Vagina (tissue), 2 donors: ENCODE data around the gene ACSL5. TPM values are rescaled to one million over a fixed set of nuclear protein-coding genes. Genes with fewer than 3 reads are reported as not detected.

Experiments
- DNase-seq, 2 donors: peaks; one replicate each; pipeline ENCODE4 v3.0.0-alpha.2; 2017; ENCODE audit errors: extremely low spot score in 2 of 2
- H3K27ac ChIP-seq: fragments of 200-600 bp; sonication (generic); one replicate; pipeline ENCODE4 v1.5.1; 2019
- H3K27me3 ChIP-seq: fragments of 200-600 bp; sonication (generic); one replicate; pipeline ENCODE4 v1.5.1; 2019
- H3K36me3 ChIP-seq, 2 donors: fragments of 200-600 bp; sonication (generic); one replicate each; pipeline ENCODE4 v1.5.1; 2017 to 2019
- H3K4me1 ChIP-seq: fragments of 200-600 bp; sonication (generic); one replicate; pipeline ENCODE4 v1.5.1; 2019
- H3K4me3 ChIP-seq, 2 donors: fragments of 200-600 bp; sonication (generic); 1 replicate in 1 of 2; 2 replicates in 1 of 2; pipeline ENCODE4 v1.5.1; 2016 to 2019
- H3K9me3 ChIP-seq: fragments of 200-600 bp; sonication (generic); one replicate; pipeline ENCODE4 v1.5.1; 2019
- POLR2A ChIP-seq, 2 donors: fragments of 450-650 bp; IDR thresholded peaks; one replicate each; pipeline ENCODE4 v1.6.1; 2017; ENCODE audit warnings: antibody characterized with exemption in 2 of 2, mild to moderate bottlenecking in 2 of 2, moderate library complexity in 2 of 2
- POLR2AphosphoS5 ChIP-seq, 2 donors: sonication (generic); formaldehyde crosslinking; IDR thresholded peaks; one replicate each; pipeline ENCODE4 v1.9.0; 2017; ENCODE audit warnings: antibody characterized with exemption in 2 of 2, mild to moderate bottlenecking in 2 of 2, low read depth in 1 of 2; ENCODE audit not compliant: insufficient read depth in 1 of 2
- intact Hi-C: fragments of 100-400 bp; cut with DNase I; formaldehyde crosslinking; loops from one replicate; pipeline ENCODE4 v1.15.1; 2023
- total RNA-seq: library from RNA; depleted of rRNA; stranded (reverse); fragments of >200 nt; gene quantifications from one replicate; pipeline ENCODE4 v1.2.3, GENCODE V29; 2016
- TF ChIP-seq, protein P1 (sequence below), 3 experiments: fragments of 450-650 bp in 2 of 3; fragments of 200-600 bp in 1 of 3; sonication (generic) in 1 of 3; IDR thresholded peaks; one replicate each; pipeline ENCODE4 v1.5.1; 2017 to 2019; ENCODE audit warnings: antibody characterized with exemption in 3 of 3, mild to moderate bottlenecking in 2 of 3, moderate library complexity in 2 of 3

The ACSL5 gene
- total RNA-seq, 1 donor from 2014 or later = 8.3 TPM

DNA sequence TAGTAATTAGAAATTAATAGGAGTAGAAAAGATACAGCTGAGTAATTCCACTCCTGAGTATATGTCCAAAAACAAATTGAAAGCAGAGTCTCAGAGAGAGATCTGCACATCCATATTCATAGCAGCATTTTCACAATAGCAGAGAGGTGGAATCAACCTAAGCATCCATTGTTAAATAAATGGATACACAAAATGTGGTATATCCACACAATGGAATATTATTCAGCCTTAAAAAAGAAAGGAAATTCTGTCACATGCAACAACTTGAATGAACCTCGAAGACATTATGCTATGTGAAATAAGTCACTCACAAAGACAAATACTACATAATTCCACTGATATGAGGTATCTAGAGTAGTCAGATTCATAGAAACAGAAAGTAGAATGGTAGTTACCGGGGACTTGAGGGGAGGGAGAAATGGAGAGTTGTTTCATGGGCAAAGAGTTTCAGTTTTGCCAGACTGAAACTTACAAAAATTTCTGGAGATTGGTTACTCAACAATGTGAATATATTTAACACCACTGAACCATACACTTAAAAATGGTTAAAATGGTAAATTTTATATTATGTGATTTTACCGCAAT is 91.5 kb downstream of the ACSL5 start:
- Histone ChIP-seq H3K4me1 (no peaks in the 10 kb centered on the region), H3K27ac (no peak overlapping the region), H3K36me3 (peaks cover 0 to 27% of the 10 kb centered on the region in 2 donors), H3K4me3 (no peak overlapping the region), H3K9me3 (no peaks in the 10 kb centered on the region), H3K27me3 (no peaks in the 10 kb centered on the region)
- no peak for DNase-seq
- TF ChIP-seq, protein P1, sequence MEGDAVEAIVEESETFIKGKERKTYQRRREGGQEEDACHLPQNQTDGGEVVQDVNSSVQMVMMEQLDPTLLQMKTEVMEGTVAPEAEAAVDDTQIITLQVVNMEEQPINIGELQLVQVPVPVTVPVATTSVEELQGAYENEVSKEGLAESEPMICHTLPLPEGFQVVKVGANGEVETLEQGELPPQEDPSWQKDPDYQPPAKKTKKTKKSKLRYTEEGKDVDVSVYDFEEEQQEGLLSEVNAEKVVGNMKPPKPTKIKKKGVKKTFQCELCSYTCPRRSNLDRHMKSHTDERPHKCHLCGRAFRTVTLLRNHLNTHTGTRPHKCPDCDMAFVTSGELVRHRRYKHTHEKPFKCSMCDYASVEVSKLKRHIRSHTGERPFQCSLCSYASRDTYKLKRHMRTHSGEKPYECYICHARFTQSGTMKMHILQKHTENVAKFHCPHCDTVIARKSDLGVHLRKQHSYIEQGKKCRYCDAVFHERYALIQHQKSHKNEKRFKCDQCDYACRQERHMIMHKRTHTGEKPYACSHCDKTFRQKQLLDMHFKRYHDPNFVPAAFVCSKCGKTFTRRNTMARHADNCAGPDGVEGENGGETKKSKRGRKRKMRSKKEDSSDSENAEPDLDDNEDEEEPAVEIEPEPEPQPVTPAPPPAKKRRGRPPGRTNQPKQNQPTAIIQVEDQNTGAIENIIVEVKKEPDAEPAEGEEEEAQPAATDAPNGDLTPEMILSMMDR (IDR thresholded peaks at IDR 0.05) = no peak
- TF ChIP-seq POLR2A (IDR thresholded peaks at IDR 0.05) (no peak), POLR2AphosphoS5 (IDR thresholded peaks at IDR 0.05; ENCODE audit: insufficient read depth in 1 of 2, low read depth in 1 of 2) (no peak)
- intact Hi-C loops = no loop called here

DNA sequence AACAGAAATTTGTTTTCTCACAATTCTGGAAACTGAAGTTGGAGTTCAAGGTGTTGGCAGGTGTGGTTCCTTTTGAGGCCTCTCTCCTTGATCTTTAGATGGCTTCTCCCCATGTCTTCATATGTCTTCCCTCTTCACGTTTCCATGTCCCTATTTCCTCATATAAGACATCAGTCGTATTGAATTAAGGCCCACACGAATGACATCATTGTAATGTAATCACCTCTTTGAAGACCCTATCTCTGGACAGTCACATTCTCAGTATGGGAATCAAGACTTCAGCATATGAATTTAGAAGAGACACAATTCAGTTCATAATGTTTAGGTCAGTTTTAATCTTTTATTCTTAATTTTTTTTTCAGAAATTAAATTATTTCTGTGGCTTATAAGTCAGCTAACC is 92.9 kb downstream of the ACSL5 start:
- Histone ChIP-seq H3K27me3 (no peaks in the 10 kb centered on the region), H3K4me1 (no peaks in the 10 kb centered on the region), H3K27ac (no peak overlapping the region), H3K4me3 (no peak overlapping the region), H3K36me3 (peaks cover 0 to 27% of the 10 kb centered on the region in 2 donors), H3K9me3 (no peaks in the 10 kb centered on the region)
- no peak for DNase-seq
- TF ChIP-seq, protein P1 (IDR thresholded peaks at IDR 0.05) = no peak
- no peak for TF ChIP-seq POLR2AphosphoS5 (IDR thresholded peaks at IDR 0.05; ENCODE audit: insufficient read depth in 1 of 2, low read depth in 1 of 2)
- TF ChIP-seq POLR2A (IDR thresholded peaks at IDR 0.05) = no peak
- intact Hi-C loops = no loop called here

DNA sequence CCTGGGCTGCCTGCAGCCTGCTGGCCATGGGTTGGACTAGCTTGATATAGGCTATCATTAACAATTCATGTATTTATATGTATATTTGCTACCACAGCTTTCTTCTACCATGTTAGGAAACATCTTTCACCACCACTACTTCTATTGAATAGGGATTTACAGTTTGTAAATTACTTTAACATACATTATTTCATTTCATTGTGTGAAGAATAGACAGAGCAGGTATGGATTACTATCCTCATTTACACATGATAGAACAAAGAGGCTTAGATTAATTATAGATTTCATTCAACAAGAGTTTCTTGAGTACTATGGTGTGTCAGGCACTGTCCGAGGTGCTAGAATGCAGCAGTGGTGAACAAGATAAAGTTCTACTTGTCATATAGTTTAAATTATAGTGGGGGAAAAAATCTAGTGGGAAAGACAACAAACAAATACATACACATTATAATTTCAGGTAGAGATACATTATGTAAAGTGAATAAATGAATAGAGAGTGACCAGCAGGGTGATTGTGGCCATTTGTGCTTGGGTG is 93.7 kb downstream of the ACSL5 start:
- Histone ChIP-seq H3K27ac (no peak overlapping the region), H3K27me3 (no peaks in the 10 kb centered on the region), H3K4me3 (no peak overlapping the region), H3K4me1 (no peaks in the 10 kb centered on the region), H3K9me3 (no peaks in the 10 kb centered on the region), H3K36me3 (peaks cover 0 to 27% of the 10 kb centered on the region in 2 donors)
- no peak for DNase-seq
- TF ChIP-seq POLR2AphosphoS5 (IDR thresholded peaks at IDR 0.05; ENCODE audit: insufficient read depth in 1 of 2, low read depth in 1 of 2) = no peak
- TF ChIP-seq, protein P1 (IDR thresholded peaks at IDR 0.05) = no peak
- TF ChIP-seq POLR2A (IDR thresholded peaks at IDR 0.05) = no peak
- intact Hi-C loops = no loop called here

DNA sequence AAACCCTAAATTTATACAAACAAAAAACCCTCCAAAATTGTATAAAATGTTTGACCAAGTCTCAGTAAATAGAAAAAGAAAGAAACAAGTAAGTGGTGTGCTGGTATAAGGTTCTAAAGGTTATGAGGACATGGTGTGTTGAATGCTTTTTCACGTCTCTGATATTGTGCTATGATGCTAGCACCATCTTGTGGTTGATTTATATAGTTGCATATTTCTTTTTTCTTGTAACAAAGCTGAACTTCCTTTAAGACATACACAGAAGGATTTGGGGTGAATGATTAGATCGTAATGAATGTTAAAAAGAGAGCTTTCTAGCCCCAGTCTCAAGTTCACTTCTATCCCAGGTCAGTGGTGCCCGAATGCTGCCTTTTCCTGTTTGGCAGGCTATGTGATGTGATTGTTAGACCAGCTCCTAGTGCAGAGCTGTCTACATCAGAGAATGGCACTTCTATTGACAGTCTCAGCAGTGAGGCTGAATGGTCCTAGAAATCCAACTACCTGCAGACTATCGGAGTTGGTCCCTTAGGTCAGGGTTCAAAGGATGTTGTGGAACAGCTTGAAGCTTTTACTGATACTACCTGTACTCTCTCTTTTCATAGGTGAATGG is 98.1 kb downstream of the ACSL5 start:
- no peaks in the 10 kb centered on the region for H3K4me1 ChIP-seq
- intact Hi-C loops = no loop called here
- DNase-seq = no peak
- H3K36me3 ChIP-seq = no peaks in the 10 kb centered on the region
- H3K4me3 ChIP-seq = no peak overlapping the region
- no peaks in the 10 kb centered on the region for H3K27me3 ChIP-seq
- H3K9me3 ChIP-seq = no peaks in the 10 kb centered on the region
- no peak overlapping the region for H3K27ac ChIP-seq
- no peak for TF ChIP-seq POLR2AphosphoS5 (IDR thresholded peaks at IDR 0.05; ENCODE audit: insufficient read depth in 1 of 2, low read depth in 1 of 2)
- no peak for TF ChIP-seq POLR2A (IDR thresholded peaks at IDR 0.05)
- TF ChIP-seq, protein P1 (IDR thresholded peaks at IDR 0.05) = peak; percentile 32 to 51 (median 42)
